ENCODE results near the gene DCXR.

The DCXR gene

GRCh38 chr17:82015311-82015971, 22.1 kb downstream of the DCXR start:
- TF ChIP-seq CTCF (conservative IDR thresholded peaks at IDR 0.05; ENCODE audit: control insufficient read depth, insufficient read depth, low read depth, low read length), result no peak
- no peak overlapping the region for H3K4me3 ChIP-seq (ENCODE audit: control insufficient read depth, low read depth, low read length)
- DNase-seq (ENCODE audit: low read depth), result no peak

GRCh38 chr17:82014971-82015310, 22.6 kb downstream of the DCXR start:
- TF ChIP-seq CTCF (conservative IDR thresholded peaks at IDR 0.05; ENCODE audit: control insufficient read depth, insufficient read depth, low read depth, low read length), result no peak
- H3K4me3 ChIP-seq (ENCODE audit: control insufficient read depth, low read depth, low read length), result no peak overlapping the region
- no peak for DNase-seq (ENCODE audit: low read depth)

DNA sequence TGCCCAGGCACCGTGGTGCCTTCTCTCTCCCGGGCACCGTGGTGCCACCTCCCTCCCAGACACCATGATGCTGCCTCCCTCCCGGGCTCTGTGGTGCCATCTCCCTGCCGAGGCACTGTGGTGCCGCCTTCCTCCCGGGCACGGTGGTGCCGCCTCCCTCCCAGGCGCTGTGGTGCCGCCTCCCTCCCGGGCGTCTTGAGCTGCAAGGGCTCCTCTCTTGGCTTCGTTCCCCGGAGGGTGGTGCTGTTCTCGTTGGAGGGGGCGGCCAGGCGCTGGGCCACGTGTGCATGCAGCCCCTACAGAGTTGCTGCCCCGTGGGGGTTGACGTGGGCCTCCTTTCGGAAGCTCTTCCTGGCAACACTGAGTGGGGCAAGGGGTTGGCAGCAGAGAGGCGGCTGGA, 23.1 kb downstream of the DCXR start:
- TF ChIP-seq CTCF (conservative IDR thresholded peaks at IDR 0.05; ENCODE audit: control insufficient read depth, insufficient read depth, low read depth, low read length), result no peak
- no peak overlapping the region for H3K4me3 ChIP-seq (ENCODE audit: control insufficient read depth, low read depth, low read length)
- no peak for DNase-seq (ENCODE audit: low read depth)

- no peak for DNase-seq (ENCODE audit: low read depth)
- H3K4me3 ChIP-seq (ENCODE audit: control insufficient read depth, low read depth, low read length), result no peak overlapping the region
- no peak for TF ChIP-seq CTCF (conservative IDR thresholded peaks at IDR 0.05; ENCODE audit: control insufficient read depth, insufficient read depth, low read depth, low read length)
Observed at GRCh38 chr17:82013772-82014321, 23.6 kb downstream of the DCXR start.

DNA sequence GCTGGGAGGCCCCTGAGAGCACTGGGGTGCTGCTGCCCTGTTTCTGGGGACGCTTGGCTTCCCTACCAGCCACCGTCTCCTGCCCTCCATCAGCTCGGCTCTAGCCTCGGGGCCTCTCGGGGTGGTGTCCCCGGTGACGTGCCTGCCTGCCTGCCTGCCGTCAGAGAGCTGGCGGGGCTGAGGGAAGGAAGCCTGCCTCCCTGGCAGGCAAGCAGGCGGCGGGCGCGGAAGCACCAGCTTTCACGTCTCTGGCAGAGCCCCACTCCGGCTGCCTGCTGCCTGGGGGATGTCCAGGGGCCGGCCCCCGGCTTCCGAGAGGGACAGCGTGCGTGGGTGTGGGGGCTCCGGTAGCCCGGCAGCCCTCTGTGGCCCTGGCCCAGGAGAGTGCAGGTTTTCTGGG, 24.2 kb downstream of the DCXR start:
- H3K4me3 ChIP-seq (ENCODE audit: control insufficient read depth, low read depth, low read length), result no peak overlapping the region
- TF ChIP-seq CTCF (conservative IDR thresholded peaks at IDR 0.05; ENCODE audit: control insufficient read depth, insufficient read depth, low read depth, low read length), result no peak
- no peak for DNase-seq (ENCODE audit: low read depth)

- no peak for TF ChIP-seq CTCF (conservative IDR thresholded peaks at IDR 0.05; ENCODE audit: control insufficient read depth, insufficient read depth, low read depth, low read length)
- H3K4me3 ChIP-seq (ENCODE audit: control insufficient read depth, low read depth, low read length), result no peak overlapping the region
- DNase-seq (ENCODE audit: low read depth), result no peak
Observed at GRCh38 chr17:82012640-82013295, 24.7 kb downstream of the DCXR start.
